Measurements from ENCODE around the gene NTM.

Gene NTM

GRCh38 chr11:132257871-132258270 is 887.5 kb downstream of the NTM start:
- FAIRE-seq, result no peak

DNA sequence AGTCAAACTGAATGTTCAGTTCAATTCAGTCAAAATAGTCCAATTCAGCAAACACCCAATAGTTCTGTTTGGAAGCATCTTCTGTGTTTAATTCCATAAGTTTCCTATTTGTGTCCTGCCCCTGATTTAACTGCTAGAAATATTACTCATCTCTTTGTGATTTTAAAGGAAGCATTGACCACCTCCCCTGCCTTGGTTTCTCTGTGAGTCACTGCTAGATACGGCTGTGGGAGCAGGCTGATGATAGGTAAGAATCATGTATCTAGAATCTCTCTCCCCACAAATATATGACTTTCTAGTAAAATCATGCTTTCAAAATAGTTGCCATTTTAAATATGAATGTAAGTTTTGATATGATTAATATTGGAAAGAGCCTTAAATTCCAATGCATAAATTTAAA is 888.5 kb downstream of the NTM start:
- TF ChIP-seq POLR2A (IDR thresholded peaks at IDR 0.05; ENCODE audit: low read depth, low read length) (no peak), POLR2AphosphoS5 (IDR thresholded peaks at IDR 0.05; ENCODE audit: low read depth, low read length) (no peak), TAF1 (IDR thresholded peaks at IDR 0.05; ENCODE audit: borderline replicate concordance, low read depth, low read length) (no peak)
- FAIRE-seq (no peak), DNase-seq (ENCODE audit: insufficient read length) (no peak)

More at GRCh38 chr11:132257871-132258270, 887.5 kb downstream of the NTM start:
- DNase-seq (ENCODE audit: insufficient read length), result no peak
- no peak for TF ChIP-seq POLR2A (IDR thresholded peaks at IDR 0.05; ENCODE audit: low read depth, low read length)
- TF ChIP-seq TAF1 (IDR thresholded peaks at IDR 0.05; ENCODE audit: borderline replicate concordance, low read depth, low read length), result no peak
- TF ChIP-seq POLR2AphosphoS5 (IDR thresholded peaks at IDR 0.05; ENCODE audit: low read depth, low read length), result no peak

DNA sequence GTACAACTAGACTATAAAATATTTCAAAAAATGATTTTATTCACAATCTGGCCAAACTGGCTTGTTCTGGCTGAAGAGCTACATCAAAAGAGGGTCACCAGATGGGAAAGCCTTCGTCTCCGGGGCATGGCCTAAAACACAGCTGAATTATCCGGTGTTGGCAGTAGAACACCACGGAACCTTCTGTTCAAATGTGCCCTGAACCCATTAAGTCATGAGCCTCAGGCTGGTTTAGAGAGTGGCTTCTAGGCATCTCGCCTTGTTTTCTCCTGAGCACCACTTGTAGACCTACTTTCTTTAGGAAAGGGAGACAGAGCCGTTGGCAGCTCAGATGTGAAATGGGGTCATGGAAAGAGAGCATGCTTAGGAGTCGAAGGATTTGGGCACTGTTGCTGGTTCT is 890.2 kb downstream of the NTM start:
- FAIRE-seq (no peak), DNase-seq (ENCODE audit: insufficient read length) (no peak)
- TF ChIP-seq POLR2A (IDR thresholded peaks at IDR 0.05; ENCODE audit: low read depth, low read length) (no peak), POLR2AphosphoS5 (IDR thresholded peaks at IDR 0.05; ENCODE audit: low read depth, low read length) (no peak), TAF1 (IDR thresholded peaks at IDR 0.05; ENCODE audit: borderline replicate concordance, low read depth, low read length) (no peak)

DNA sequence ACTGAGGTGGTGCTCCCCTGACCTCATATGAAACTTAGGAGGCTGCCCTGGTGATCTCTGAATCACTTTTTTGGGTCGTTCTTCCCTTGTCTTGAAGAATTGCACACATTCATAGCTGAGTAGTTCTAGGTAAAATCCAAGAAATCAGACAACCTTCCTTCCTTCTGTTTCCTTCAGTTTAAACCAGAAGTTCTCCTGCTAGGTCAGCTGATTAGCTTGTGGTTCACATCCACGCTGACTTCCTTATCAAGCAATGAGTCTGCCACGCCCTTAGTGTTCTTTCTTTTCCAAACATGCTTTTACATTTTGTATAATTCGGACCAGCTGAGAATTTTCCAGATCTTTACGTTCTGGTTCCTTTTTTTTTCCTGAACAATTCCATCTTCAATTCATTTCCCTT is 892.8 kb downstream of the NTM start:
- TF ChIP-seq TAF1 (IDR thresholded peaks at IDR 0.05; ENCODE audit: borderline replicate concordance, low read depth, low read length) (no peak), POLR2AphosphoS5 (IDR thresholded peaks at IDR 0.05; ENCODE audit: low read depth, low read length) (no peak), POLR2A (IDR thresholded peaks at IDR 0.05; ENCODE audit: low read depth, low read length) (no peak)
- DNase-seq (ENCODE audit: insufficient read length) (no peak), FAIRE-seq (no peak)

GRCh38 chr11:132263875-132264274 is 893.5 kb downstream of the NTM start:
- FAIRE-seq (no peak), DNase-seq (ENCODE audit: insufficient read length) (no peak)
- TF ChIP-seq POLR2A (IDR thresholded peaks at IDR 0.05; ENCODE audit: low read depth, low read length) (no peak), TAF1 (IDR thresholded peaks at IDR 0.05; ENCODE audit: borderline replicate concordance, low read depth, low read length) (no peak), POLR2AphosphoS5 (IDR thresholded peaks at IDR 0.05; ENCODE audit: low read depth, low read length) (no peak)

DNA sequence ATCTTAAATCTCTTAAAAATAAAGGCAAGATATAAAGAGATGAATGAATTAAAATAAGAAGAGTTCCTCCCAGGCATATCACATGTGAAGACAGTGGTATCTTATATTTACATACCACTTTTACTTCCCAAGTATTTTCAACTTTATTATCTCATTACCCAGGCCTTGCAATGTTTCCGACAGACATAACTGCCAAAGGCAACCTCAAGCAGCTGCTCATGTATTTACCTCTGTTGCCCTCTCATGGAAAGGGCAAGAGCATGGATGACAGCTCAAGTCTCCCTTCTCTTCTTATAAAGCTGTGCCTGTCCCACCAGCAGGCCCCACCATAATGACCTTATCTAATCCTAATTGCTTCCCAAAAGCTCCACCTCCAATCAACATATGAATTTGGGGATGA is 894.2 kb downstream of the NTM start:
- DNase-seq (ENCODE audit: insufficient read length) (no peak), FAIRE-seq (no peak)
- no peak for TF ChIP-seq POLR2A (IDR thresholded peaks at IDR 0.05; ENCODE audit: low read depth, low read length)
- TF ChIP-seq TAF1 (IDR thresholded peaks at IDR 0.05; ENCODE audit: borderline replicate concordance, low read depth, low read length), result no peak
- no peak for TF ChIP-seq POLR2AphosphoS5 (IDR thresholded peaks at IDR 0.05; ENCODE audit: low read depth, low read length)

DNA sequence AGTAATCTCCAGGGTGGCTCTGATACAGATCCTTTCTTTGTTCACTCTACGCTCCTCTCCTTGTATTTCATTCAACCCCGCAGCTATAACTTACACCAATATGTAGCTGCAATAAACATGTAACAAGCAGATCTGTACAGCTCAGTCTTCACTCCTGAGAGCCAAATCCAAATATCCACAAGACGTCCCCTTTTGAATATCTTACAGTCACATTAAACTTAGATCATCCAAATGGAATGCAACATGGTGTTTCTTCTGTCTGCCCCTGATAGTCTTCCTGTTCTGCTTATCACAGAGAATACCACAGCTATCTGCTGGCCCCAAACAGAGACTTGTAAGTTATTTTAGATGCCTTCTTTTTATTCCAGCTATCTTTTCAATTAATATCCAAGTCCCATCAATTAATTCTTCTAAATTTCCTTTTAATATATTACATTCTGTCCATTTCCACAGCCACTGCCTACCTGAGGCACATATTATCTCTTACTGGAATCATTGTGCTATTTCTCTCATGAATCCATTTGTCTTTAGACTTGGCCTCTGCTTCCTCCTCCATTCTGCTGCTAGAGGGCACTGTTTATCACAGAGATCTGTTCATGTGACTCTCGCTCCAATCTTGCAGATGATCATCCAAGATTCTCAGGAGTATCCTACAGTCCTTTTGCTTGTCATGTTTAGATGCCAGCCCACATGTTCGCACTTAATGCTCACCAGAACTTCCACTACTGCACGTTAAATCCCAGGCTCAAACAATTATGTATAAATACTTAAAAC is 908.6 kb downstream of the NTM start:
- DNase-seq (ENCODE audit: insufficient read length), result no peak
- TF ChIP-seq POLR2AphosphoS5 (IDR thresholded peaks at IDR 0.05; ENCODE audit: low read depth, low read length), result no peak
- no peak for TF ChIP-seq POLR2A (IDR thresholded peaks at IDR 0.05; ENCODE audit: low read depth, low read length)
- FAIRE-seq, result peak; percentile 79

GRCh38 chr11:132284048-132284447 is 913.6 kb downstream of the NTM start:
- no peak for FAIRE-seq
- no peak for DNase-seq (ENCODE audit: insufficient read length)
- TF ChIP-seq POLR2AphosphoS5 (IDR thresholded peaks at IDR 0.05; ENCODE audit: low read depth, low read length) (no peak), TAF1 (IDR thresholded peaks at IDR 0.05; ENCODE audit: borderline replicate concordance, low read depth, low read length) (no peak), POLR2A (IDR thresholded peaks at IDR 0.05; ENCODE audit: low read depth, low read length) (no peak)

GRCh38 chr11:132284611-132285010 is 914.2 kb downstream of the NTM start:
- no peak for TF ChIP-seq POLR2AphosphoS5 (IDR thresholded peaks at IDR 0.05; ENCODE audit: low read depth, low read length)
- TF ChIP-seq TAF1 (IDR thresholded peaks at IDR 0.05; ENCODE audit: borderline replicate concordance, low read depth, low read length), result no peak
- TF ChIP-seq POLR2A (IDR thresholded peaks at IDR 0.05; ENCODE audit: low read depth, low read length), result no peak
- DNase-seq (ENCODE audit: insufficient read length) (no peak), FAIRE-seq (no peak)

GRCh38 chr11:132285631-132286030 is 915.2 kb downstream of the NTM start:
- no peak for FAIRE-seq
- TF ChIP-seq POLR2AphosphoS5 (IDR thresholded peaks at IDR 0.05; ENCODE audit: low read depth, low read length), result no peak
- DNase-seq (ENCODE audit: insufficient read length), result no peak

DNA sequence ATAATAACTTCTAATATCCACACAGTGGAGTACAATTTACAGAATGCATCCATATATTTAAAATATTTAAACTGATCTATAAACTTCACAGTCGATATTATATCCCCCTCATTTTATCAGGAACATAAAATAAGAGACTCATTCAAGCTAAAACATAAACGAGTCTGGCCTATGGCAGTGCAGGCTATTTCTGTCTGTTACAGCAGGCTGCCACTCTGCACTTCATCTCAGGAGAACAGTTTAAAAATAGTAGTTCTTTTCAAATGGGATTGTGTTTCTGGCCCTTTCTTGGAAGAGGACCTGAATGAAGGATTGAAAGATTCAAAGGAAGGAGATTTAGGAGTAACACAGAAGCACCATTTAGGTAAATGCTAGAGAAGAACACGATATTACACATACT is 915.7 kb downstream of the NTM start:
- no peak for DNase-seq (ENCODE audit: insufficient read length)
- no peak for TF ChIP-seq TAF1 (IDR thresholded peaks at IDR 0.05; ENCODE audit: borderline replicate concordance, low read depth, low read length)
- TF ChIP-seq POLR2AphosphoS5 (IDR thresholded peaks at IDR 0.05; ENCODE audit: low read depth, low read length), result no peak
- TF ChIP-seq POLR2A (IDR thresholded peaks at IDR 0.05; ENCODE audit: low read depth, low read length), result no peak
- FAIRE-seq, result no peak

- FAIRE-seq (no peak), DNase-seq (ENCODE audit: insufficient read length) (no peak)
- no peak for TF ChIP-seq POLR2A (IDR thresholded peaks at IDR 0.05; ENCODE audit: low read depth, low read length)
- no peak for TF ChIP-seq POLR2AphosphoS5 (IDR thresholded peaks at IDR 0.05; ENCODE audit: low read depth, low read length)
- TF ChIP-seq TAF1 (IDR thresholded peaks at IDR 0.05; ENCODE audit: borderline replicate concordance, low read depth, low read length), result no peak
Observed at GRCh38 chr11:132288036-132288435, 917.6 kb downstream of the NTM start.

Data from GM12892 (cell line).